GM19452 (cell line): ENCODE measurements around the gene RAVER1.

Experiments
- ATAC-seq: cut with Tn5 transposase; IDR thresholded peaks from one replicate; pipeline ENCODE4 v1.9.1; 2021; ENCODE audit not compliant: unreplicated experiment

RAVER1 gene

GRCh38 chr19:10318807-10319682, 14.3 kb downstream of the RAVER1 start:
- ATAC-seq = no peak

- ATAC-seq = no peak
These were observed 15.4 kb downstream of the RAVER1 start for GRCh38 chr19:10317857-10318462.

GRCh38 chr19:10317045-10317856, 16.1 kb downstream of the RAVER1 start:
- ATAC-seq = no peak

GRCh38 chr19:10316229-10317044, 16.9 kb downstream of the RAVER1 start:
- ATAC-seq = no peak

GRCh38 chr19:10315335-10316214, 17.8 kb downstream of the RAVER1 start, which contains the start of gene FDX2:
TSS of gene FDX2 (minus strand) at chr19:10316015. CDS start at chr19:10315996, 19 bp downstream.
- ATAC-seq = peak; percentile 75

- no peak for ATAC-seq
These were observed 23.9 kb downstream of the RAVER1 start, which contains the start of gene ZGLP1 for GRCh38 chr19:10309423-10309822. TSS of gene ZGLP1 (minus strand) at chr19:10309815.

GRCh38 chr19:10306327-10306726, 27.0 kb downstream of the RAVER1 start:
- ATAC-seq = no peak

- no peak for ATAC-seq
These were observed 28.1 kb downstream of the RAVER1 start for GRCh38 chr19:10305139-10305806.

GRCh38 chr19:10299545-10300458, 33.5 kb downstream of the RAVER1 start:
- ATAC-seq = no peak

GRCh38 chr19:10295847-10296591, 37.3 kb downstream of the RAVER1 start:
- no peak for ATAC-seq

GRCh38 chr19:10295305-10295846, 38.0 kb downstream of the RAVER1 start:
- ATAC-seq = no peak

- no peak for ATAC-seq
These were observed 39.0 kb downstream of the RAVER1 start for GRCh38 chr19:10294368-10294697.

- no peak for ATAC-seq
These were observed 39.5 kb downstream of the RAVER1 start for GRCh38 chr19:10293637-10294367.

- ATAC-seq = no peak
These were observed 40.3 kb downstream of the RAVER1 start for GRCh38 chr19:10292789-10293636.

- no peak for ATAC-seq
These were observed 41.0 kb downstream of the RAVER1 start for GRCh38 chr19:10292206-10292788.
